HepG2 (cell line): ENCODE results near the gene HOXC5. TPM values are rescaled to one million over a fixed set of nuclear protein-coding genes. Genes with fewer than 3 reads are reported as not detected.

Experiments
- ATAC-seq: fragments of 200-7000 bp; cut with Tn5 transposase; 3 replicates; pipeline ENCODE4 v1.9.1; 2020; ENCODE audit warnings: mild to moderate bottlenecking, moderate library complexity
- BruUV-seq: library from RNA; stranded (reverse); fragments of 400-500 nt; replicated peaks from 2 replicates; lab custom pipeline; 2021; lab: Mats Ljungman, UMichigan
- CTCF ChIA-PET: fragments of 300-600 bp; formaldehyde crosslinking; extraction: SDS; loops from one replicate; lab custom pipeline; 2021; ENCODE audit warnings: low total read pairs, inconsistent platforms, low intra/inter-chr PET ratio; lab: Yijun Ruan, JAX
- POLR2A ChIA-PET: fragments of 350-600 bp; sonication (Branson Sonifier 250); formaldehyde crosslinking; loops from one replicate; lab custom pipeline; 2020; ENCODE audit warnings: antibody characterized with exemption, inconsistent platforms; lab: Yijun Ruan, JAX
- DNase-seq: peaks from one replicate; pipeline ENCODE4 v3.0.0-alpha.2; 2015; ENCODE audit warnings: low spot score
- FAIRE-seq: peaks from 3 replicates; lab custom pipeline; 2011; peaks lifted over from hg19 to GRCh38; lab: Jason Lieb, UNC
- H2AFZ ChIP-seq: one replicate; pipeline ENCODE4 v1.6.1; 2011; ENCODE audit warnings: low read length, inconsistent platforms
- H3K27ac ChIP-seq: fragments of 300-600 bp; 3 replicates; pipeline ENCODE4 v1.8.0; 2011; ENCODE audit warnings: mixed run types, mild to moderate bottlenecking, mixed read lengths, low read length, inconsistent platforms; ENCODE audit not compliant: insufficient read depth; ENCODE audit errors: extremely low read length
- H3K27me3 ChIP-seq, 2 experiments: fragments of 200-600 bp in 1 of 2; 2 replicates in 1 of 2; 3 replicates in 1 of 2; pipeline versions ENCODE4 v1.6.0 to v1.8.0; 2011; ENCODE audit warnings: low read length in 2 of 2, mild to moderate bottlenecking in 2 of 2, moderate library complexity in 2 of 2, inconsistent platforms in 1 of 2; ENCODE audit not compliant: insufficient read depth in 2 of 2, control insufficient read depth in 1 of 2
- H3K36me3 ChIP-seq, 2 experiments: fragments of 200-600 bp in 1 of 2; replicated peaks in 1 of 2; 2 replicates in 1 of 2; 3 replicates in 1 of 2; pipeline versions ENCODE4 v1.5.1 to v1.8.0; 2011; ENCODE audit warnings: low read length in 2 of 2, inconsistent platforms in 1 of 2; ENCODE audit not compliant: insufficient read depth in 2 of 2, control insufficient read depth in 1 of 2
- H3K4me1 ChIP-seq: 2 replicates; pipeline ENCODE4 v1.5.1; 2012; ENCODE audit warnings: low read length, inconsistent platforms; ENCODE audit not compliant: insufficient read depth
- H3K4me2 ChIP-seq: 2 replicates; pipeline ENCODE4 v1.6.0; 2011; ENCODE audit warnings: low read depth, low read length, inconsistent platforms
- H3K4me3 ChIP-seq, 3 experiments: fragments of 200-600 bp in 1 of 3; sonication (generic), shearing (Covaris generic) in 1 of 3; replicated peaks in 1 of 3; 2 replicates each; pipeline ENCODE4 v1.5.1; 2011 to 2016; ENCODE audit warnings: low read length in 3 of 3, inconsistent platforms in 2 of 3, low read depth in 2 of 3, mild to moderate bottlenecking in 2 of 3, control low read depth in 1 of 3, mixed read lengths in 1 of 3; ENCODE audit not compliant: insufficient read depth in 1 of 3
- H3K79me2 ChIP-seq: one replicate; pipeline ENCODE4 v1.6.1; 2011; ENCODE audit warnings: low read length, inconsistent platforms; ENCODE audit not compliant: insufficient read depth
- H3K9ac ChIP-seq: 2 replicates; pipeline ENCODE4 v1.6.0; 2011; ENCODE audit warnings: mild to moderate bottlenecking, low read depth, low read length, inconsistent platforms; ENCODE audit not compliant: insufficient read depth
- H3K9me3 ChIP-seq: 2 replicates; pipeline ENCODE4 v1.5.1; 2012; ENCODE audit warnings: mild to moderate bottlenecking, low read length
- H4K20me1 ChIP-seq: 2 replicates; pipeline ENCODE4 v1.6.0; 2011; ENCODE audit warnings: inconsistent platforms, mild to moderate bottlenecking, low read length, moderate library complexity; ENCODE audit not compliant: insufficient read depth
- CBX2 ChIP-seq, 2 experiments: fragments of 200-600 bp in 1 of 2; sonication (generic); formaldehyde crosslinking in 1 of 2; IDR thresholded peaks; 2 replicates each; pipeline versions ENCODE4 v1.7.0 to v1.8.1; 2018 to 2022; ENCODE audit warnings: low read depth in 2 of 2, low read length in 1 of 2, mild to moderate bottlenecking in 1 of 2, missing genetic modification reagents in 1 of 2
- FOSL1 ChIP-seq: sonication (generic); formaldehyde crosslinking; IDR thresholded peaks from 2 replicates; pipeline ENCODE4 v1.9.0; 2021; ENCODE audit warnings: missing genetic modification reagents, borderline replicate concordance
- SMARCE1 ChIP-seq: fragments of 450-650 bp; IDR thresholded peaks from 2 replicates; pipeline ENCODE4 v1.6.1; 2017; ENCODE audit warnings: borderline replicate concordance
- ZNF33B ChIP-seq: sonication (generic); formaldehyde crosslinking; IDR thresholded peaks from 2 replicates; pipeline ENCODE4 v1.5.1; 2020; ENCODE audit warnings: mild to moderate bottlenecking, missing genetic modification reagents
- WGBS: methylation state at CpG from one replicate; pipeline ENCODE4 v1.1.6; 2017; ENCODE audit warnings: low lambda C conversion rate; 5-methylcytosine and 5-hydroxymethylcytosine counted together
- in situ Hi-C: cut with HindIII; loops from 2 replicates; pipeline ENCODE4 v1.10.0; 2017; ENCODE audit warnings: low pct_unique_long_range_greater_than_20kb; ENCODE audit not compliant: extremely low pct_ligation_motif_present
- intact Hi-C: fragments of 100-400 bp; cut with micrococcal nuclease; formaldehyde crosslinking; loops from one replicate; pipeline ENCODE4 v1.10.0; 2022; ENCODE audit not compliant: unreplicated experiment
- polyA plus RNA-seq, 8 experiments: library from polyadenylated mRNA; depleted of rRNA in 3 of 8; stranded (reverse) in 7 of 8; unstranded in 1 of 8; fragments of >200 nt; fragmentation: Illumina TruSeq in 4 of 8; extraction: Trizol in 4 of 8; gene quantifications; 2 replicates each; pipeline versions ENCODE4 v1.2.1 to v1.2.3, GENCODE V29; 2011 to 2016; ENCODE audit warnings: low read depth in 4 of 8, missing spikeins in 1 of 8, mixed read lengths in 1 of 8; ENCODE audit not compliant: insufficient read depth in 1 of 8
- total RNA-seq, 5 experiments: library from RNA; depleted of rRNA; stranded (reverse); fragments of >200 nt; fragmentation: Illumina TruSeq; extraction: Trizol; gene quantifications; 2 replicates each; pipeline ENCODE4 v1.2.3, GENCODE V29; 2016; ENCODE audit warnings: low read depth in 1 of 5
- TF ChIP-seq, protein P1 (sequence below): sonication (generic); formaldehyde crosslinking; IDR thresholded peaks from 2 replicates; pipeline ENCODE4 v1.4.0; 2020; ENCODE audit warnings: missing genetic modification reagents

HOXC5 gene
- total and polyA plus RNA-seq, 2 of the 13 experiments (the other 11 are each of a cell fraction or from before 2014, with no cell fraction given) = not detected

DNA sequence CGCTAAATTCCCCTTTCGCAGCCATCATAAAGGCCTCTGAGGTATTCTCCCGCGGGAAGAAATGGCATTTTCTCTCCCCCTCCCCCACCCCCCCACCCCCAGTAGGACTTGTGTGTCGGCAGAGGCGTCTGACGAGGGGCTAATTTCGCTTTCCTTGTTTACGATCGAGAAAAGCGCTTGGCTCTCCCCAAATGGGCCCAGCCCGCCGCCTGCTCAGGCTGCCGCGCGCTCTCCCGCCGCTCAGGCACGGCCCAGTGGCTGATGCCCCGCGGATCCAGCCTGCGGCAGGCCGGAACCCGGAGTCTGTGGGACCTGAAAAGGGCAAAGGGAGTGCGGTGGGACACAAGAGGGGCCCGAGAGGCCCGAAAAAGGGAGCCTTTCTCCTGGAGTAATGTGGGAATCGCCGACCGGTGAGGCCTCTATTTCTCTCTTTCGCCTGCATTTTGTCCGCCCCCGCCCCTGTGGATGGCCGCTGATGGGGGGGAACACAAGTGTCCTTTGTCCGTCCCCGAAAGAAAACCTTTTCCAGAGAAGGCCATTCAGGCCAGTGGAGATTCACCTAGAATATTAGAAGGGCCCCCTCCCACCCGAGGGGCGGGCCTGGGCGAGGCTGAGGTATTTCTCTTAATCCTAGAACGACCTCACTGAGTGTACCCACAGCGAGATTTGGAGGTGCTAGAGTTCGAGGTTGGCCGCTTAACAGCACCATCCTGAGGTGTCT is 13.6 kb upstream of the HOXC5 start:
- no peak overlapping the region for H3K27ac ChIP-seq
- H3K4me2 ChIP-seq = no peak overlapping the region; the same call in 1 of the 2 replicates
- WGBS = 79% methylated on average over 43 of the region's 43 CpGs
- BruUV-seq = no TSS peak
- no peaks in the 10 kb centered on the region for H3K9me3 ChIP-seq
- in situ Hi-C loops = loop anchor here (10.0 kb wide), 1 partner anchor 346 kb away; the partner anchor contains the start of gene GPR84
- H3K36me3 ChIP-seq = no peaks in the 10 kb centered on the region
- ChIA-PET POLR2A (no interaction called here), CTCF (no interaction called here)
- peaks cover 4 to 57% of the 10 kb centered on the region in 2 experiments for H3K27me3 ChIP-seq
- no peaks in the 10 kb centered on the region for H3K79me2 ChIP-seq
- TF ChIP-seq FOSL1 (CRISPR knock-in tag) = no peak
- no peak for TF ChIP-seq CBX2 (IDR thresholded peaks at IDR 0.05; ENCODE audit: low read depth, low read length)
- TF ChIP-seq CBX2 (CRISPR knock-in tag; IDR thresholded peaks at IDR 0.05; ENCODE audit: low read depth) = no peak
- no peak for TF ChIP-seq SMARCE1
- TF ChIP-seq ZNF33B (CRISPR knock-in tag) = no peak
- TF ChIP-seq, protein P1, sequence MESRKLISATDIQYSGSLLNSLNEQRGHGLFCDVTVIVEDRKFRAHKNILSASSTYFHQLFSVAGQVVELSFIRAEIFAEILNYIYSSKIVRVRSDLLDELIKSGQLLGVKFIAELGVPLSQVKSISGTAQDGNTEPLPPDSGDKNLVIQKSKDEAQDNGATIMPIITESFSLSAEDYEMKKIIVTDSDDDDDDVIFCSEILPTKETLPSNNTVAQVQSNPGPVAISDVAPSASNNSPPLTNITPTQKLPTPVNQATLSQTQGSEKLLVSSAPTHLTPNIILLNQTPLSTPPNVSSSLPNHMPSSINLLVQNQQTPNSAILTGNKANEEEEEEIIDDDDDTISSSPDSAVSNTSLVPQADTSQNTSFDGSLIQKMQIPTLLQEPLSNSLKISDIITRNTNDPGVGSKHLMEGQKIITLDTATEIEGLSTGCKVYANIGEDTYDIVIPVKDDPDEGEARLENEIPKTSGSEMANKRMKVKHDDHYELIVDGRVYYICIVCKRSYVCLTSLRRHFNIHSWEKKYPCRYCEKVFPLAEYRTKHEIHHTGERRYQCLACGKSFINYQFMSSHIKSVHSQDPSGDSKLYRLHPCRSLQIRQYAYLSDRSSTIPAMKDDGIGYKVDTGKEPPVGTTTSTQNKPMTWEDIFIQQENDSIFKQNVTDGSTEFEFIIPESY (CRISPR knock-in tag) = 0 out of 2 replicates have a peak, but pooled peaks have one; percentile 22
- TF ChIP-seq, all 625 proteins: peak for 1
- no peak overlapping the region for H3K4me3 ChIP-seq
- no peaks in the 10 kb centered on the region for H4K20me1 ChIP-seq
- intact Hi-C loops = no loop called here
- peaks cover 5% of the 10 kb centered on the region; the same call in 1 of the 2 replicates for H3K4me1 ChIP-seq
- H3K9ac ChIP-seq = no peak overlapping the region
- FAIRE-seq (no peak), ATAC-seq (no peak), DNase-seq (no peak)
- no peak overlapping the region for H2AFZ ChIP-seq
